Measurements from ENCODE around the gene MYO15B. TPM values are rescaled to one million over a fixed set of nuclear protein-coding genes. Genes with fewer than 3 reads are reported as not detected.

Gene MYO15B
- polyA plus RNA-seq, 1 experiment = 0.52 TPM

DNA sequence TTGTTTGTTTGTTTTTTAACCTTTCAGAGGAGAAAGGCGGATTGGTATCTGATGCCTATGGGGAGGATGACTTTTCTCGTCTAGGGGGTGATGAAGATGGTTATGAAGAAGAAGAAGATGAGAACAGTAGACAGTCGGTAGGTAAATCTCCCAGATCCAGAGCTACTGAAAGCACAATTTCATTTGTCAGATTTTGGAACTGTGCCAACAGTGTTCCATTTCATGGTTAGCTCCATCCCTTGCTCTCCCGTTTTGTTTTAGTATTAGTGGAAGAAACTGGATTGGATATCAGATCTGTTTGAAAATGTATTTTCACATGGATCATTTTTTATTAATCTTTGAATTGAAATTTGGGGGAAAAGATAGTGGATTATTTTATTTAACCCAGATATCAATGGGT, 80.9 kb downstream of the MYO15B start:
- DNase-seq (ENCODE audit: low read depth, low spot score) = no peak
- Histone ChIP-seq H3K4me3 (ENCODE audit: low read depth, low read length) (peak overlapping the region; percentile 100), H3K27ac (ENCODE audit: low read depth, low read length) (no peak overlapping the region), H3K9me3 (ENCODE audit: control insufficient read depth, insufficient read depth, low read length) (no peaks in the 10 kb centered on the region), H3K27me3 (ENCODE audit: control insufficient read depth, insufficient read depth, low read length) (no peaks in the 10 kb centered on the region)
- ChIA-PET POLR2A (interaction anchor here (1.1 kb wide), 1 partner anchor 112 kb away, joined by 3 read pairs; no protein-coding TSS in a partner anchor), CTCF (interaction anchor here (1.5 to 4.4 kb wide), 2 partner anchors 81 to 85 kb away, joined by 9 to 49 read pairs; no protein-coding TSS in a partner anchor)
- TF ChIP-seq, protein P1, sequence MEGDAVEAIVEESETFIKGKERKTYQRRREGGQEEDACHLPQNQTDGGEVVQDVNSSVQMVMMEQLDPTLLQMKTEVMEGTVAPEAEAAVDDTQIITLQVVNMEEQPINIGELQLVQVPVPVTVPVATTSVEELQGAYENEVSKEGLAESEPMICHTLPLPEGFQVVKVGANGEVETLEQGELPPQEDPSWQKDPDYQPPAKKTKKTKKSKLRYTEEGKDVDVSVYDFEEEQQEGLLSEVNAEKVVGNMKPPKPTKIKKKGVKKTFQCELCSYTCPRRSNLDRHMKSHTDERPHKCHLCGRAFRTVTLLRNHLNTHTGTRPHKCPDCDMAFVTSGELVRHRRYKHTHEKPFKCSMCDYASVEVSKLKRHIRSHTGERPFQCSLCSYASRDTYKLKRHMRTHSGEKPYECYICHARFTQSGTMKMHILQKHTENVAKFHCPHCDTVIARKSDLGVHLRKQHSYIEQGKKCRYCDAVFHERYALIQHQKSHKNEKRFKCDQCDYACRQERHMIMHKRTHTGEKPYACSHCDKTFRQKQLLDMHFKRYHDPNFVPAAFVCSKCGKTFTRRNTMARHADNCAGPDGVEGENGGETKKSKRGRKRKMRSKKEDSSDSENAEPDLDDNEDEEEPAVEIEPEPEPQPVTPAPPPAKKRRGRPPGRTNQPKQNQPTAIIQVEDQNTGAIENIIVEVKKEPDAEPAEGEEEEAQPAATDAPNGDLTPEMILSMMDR (IDR thresholded peaks at IDR 0.05; ENCODE audit: low read depth, low read length) = no peak

DNA sequence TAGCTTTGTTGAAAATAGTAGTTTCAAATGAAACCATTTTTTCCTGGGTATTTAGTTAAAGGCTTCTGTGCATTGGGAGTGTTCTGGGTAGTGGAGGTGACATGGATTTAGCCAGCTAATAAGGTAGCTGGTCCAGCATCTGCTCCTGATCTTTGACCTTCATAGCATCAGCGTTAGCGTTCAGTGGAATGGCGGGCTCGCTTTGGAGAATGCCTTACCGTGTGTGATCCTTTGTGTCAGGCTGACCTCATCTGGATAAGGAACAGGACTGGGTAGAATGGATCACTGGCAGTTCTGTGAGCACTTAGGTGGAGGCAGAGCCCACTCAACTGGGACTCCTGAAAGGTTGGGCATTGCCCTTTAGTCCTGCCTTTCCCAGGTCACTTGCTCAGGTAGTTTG, 83.3 kb downstream of the MYO15B start:
- Histone ChIP-seq H3K27me3 (ENCODE audit: control insufficient read depth, insufficient read depth, low read length) (no peaks in the 10 kb centered on the region), H3K27ac (ENCODE audit: low read depth, low read length) (no peak overlapping the region), H3K9me3 (ENCODE audit: control insufficient read depth, insufficient read depth, low read length) (no peaks in the 10 kb centered on the region), H3K4me3 (ENCODE audit: low read depth, low read length) (no peak overlapping the region)
- TF ChIP-seq, protein P1 (IDR thresholded peaks at IDR 0.05; ENCODE audit: low read depth, low read length) = no peak
- no peak for DNase-seq (ENCODE audit: low read depth, low spot score)
- CTCF ChIA-PET = interaction anchor here (1.2 to 8.0 kb wide), 3 partner anchors 37 to 78 kb away, joined by 3 to 214 read pairs (median 14); partner anchors contain the start of gene SMIM5
- POLR2A ChIA-PET = no interaction called here

DNA sequence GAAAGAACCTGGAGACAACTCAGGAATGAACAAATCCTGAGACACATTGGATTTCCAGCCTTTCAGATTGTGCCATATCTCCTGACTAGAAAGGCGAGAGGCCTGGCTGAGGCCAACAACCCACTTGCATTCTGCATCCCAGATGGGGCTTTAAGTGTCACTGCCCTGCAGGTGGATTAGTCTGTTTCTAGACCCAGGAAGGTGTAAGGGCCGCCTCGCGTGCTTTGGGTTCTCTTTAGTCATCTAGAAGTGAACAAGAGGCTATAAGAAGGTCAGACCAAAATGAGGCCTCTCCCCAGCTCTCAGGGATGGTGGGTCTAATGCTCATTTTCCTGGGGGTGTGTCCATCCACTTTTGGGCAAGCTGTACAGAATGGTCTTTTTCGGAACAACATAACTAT, 84.4 kb downstream of the MYO15B start:
- Histone ChIP-seq H3K27ac (ENCODE audit: low read depth, low read length) (no peak overlapping the region), H3K4me3 (ENCODE audit: low read depth, low read length) (no peak overlapping the region), H3K9me3 (ENCODE audit: control insufficient read depth, insufficient read depth, low read length) (no peaks in the 10 kb centered on the region), H3K27me3 (ENCODE audit: control insufficient read depth, insufficient read depth, low read length) (no peaks in the 10 kb centered on the region)
- POLR2A ChIA-PET = no interaction called here
- TF ChIP-seq, protein P1 (IDR thresholded peaks at IDR 0.05; ENCODE audit: low read depth, low read length) = no peak
- DNase-seq (ENCODE audit: low read depth, low spot score) = no peak
- CTCF ChIA-PET = interaction anchor here (0.6 to 8.0 kb wide), 4 partner anchors 8 to 77 kb away, joined by 3 to 214 read pairs (median 8); partner anchors contain the start of gene SMIM5

DNA sequence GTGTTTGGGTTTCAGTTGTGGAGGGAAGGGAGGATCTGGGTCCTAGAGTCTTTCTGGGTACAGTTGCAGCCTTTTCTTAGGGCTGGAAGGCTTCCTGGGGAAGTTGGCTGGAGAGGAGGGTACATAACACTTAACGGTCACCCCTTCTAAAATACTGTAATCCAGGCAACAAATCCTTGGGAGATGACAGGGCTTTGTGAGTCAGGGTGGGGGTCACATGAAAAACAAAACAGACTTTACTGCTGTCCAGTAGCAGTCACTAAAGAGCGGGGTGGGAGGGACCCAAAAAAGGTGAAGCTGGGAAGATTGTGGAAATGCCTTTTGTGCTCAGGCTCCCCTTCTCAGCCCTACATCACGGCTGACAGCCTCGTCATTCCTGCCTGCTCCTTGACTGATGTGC, 85.9 kb downstream of the MYO15B start:
- ChIA-PET CTCF (interaction anchor here (8.0 kb wide), 1 partner anchor 76 kb away, joined by 214 read pairs; no protein-coding TSS in a partner anchor), POLR2A (no interaction called here)
- no peak overlapping the region for H3K27ac ChIP-seq (ENCODE audit: low read depth, low read length)
- no peaks in the 10 kb centered on the region for H3K27me3 ChIP-seq (ENCODE audit: control insufficient read depth, insufficient read depth, low read length)
- TF ChIP-seq, protein P1 (IDR thresholded peaks at IDR 0.05; ENCODE audit: low read depth, low read length) = no peak
- H3K4me3 ChIP-seq (ENCODE audit: low read depth, low read length) = no peak overlapping the region
- DNase-seq (ENCODE audit: low read depth, low spot score) = no peak
- no peaks in the 10 kb centered on the region for H3K9me3 ChIP-seq (ENCODE audit: control insufficient read depth, insufficient read depth, low read length)

Other genes with a start within 250 kb of the MYO15B start
- gene GRB2, start 182.1 kb upstream of the MYO15B start, polyA plus RNA-seq (2011; rRNA removed) = 53.9 and 63.8 TPM in 2 replicates
- gene TMEM94, start 131.2 kb upstream of the MYO15B start, polyA plus RNA-seq (2011; rRNA removed) = 14.8 and 23.2 TPM in 2 replicates
- gene CASKIN2, start 72.3 kb upstream of the MYO15B start, polyA plus RNA-seq (2011; rRNA removed) = 1.9 and 2.8 TPM in 2 replicates
- gene TSEN54, start 71.3 kb upstream of the MYO15B start, polyA plus RNA-seq (2011; rRNA removed) = 8.8 and 10.9 TPM in 2 replicates
- 0.19 and 0.24 TPM in 2 replicates for gene LLGL2, start 62.1 kb upstream of the MYO15B start, polyA plus RNA-seq (2011; rRNA removed)
- not detected in 2 replicates for gene SMIM5, start 45.6 kb downstream of the MYO15B start, polyA plus RNA-seq (2011; rRNA removed)
- gene RECQL5, start 79.4 kb downstream of the MYO15B start, polyA plus RNA-seq (2011; rRNA removed) = 9.3 and 11.9 TPM in 2 replicates
- 74.2 and 75.4 TPM in 2 replicates for gene SAP30BP, start 79.5 kb downstream of the MYO15B start, polyA plus RNA-seq (2011; rRNA removed)
- 0.21 and 0.31 TPM in 2 replicates for gene ITGB4, start 133.7 kb downstream of the MYO15B start, polyA plus RNA-seq (2011; rRNA removed)
- gene GALK1, start 177.4 kb downstream of the MYO15B start, polyA plus RNA-seq (2011; rRNA removed) = 12.4 and 16.8 TPM in 2 replicates
- gene UNK, start 197.0 kb downstream of the MYO15B start, polyA plus RNA-seq (2011; rRNA removed) = 11.1 and 11.4 TPM in 2 replicates